HG03196 (cell line): ENCODE data around the gene MGARP.
"Not testable (repeated sequence)": the region's sequence is repeated elsewhere in the genome, so short reads cannot be mapped to it uniquely, and the experiment has no call there.

Source experiments
- ATAC-seq: cut with Tn5 transposase; IDR thresholded peaks from one replicate; pipeline ENCODE4 v1.9.1; 2021; ENCODE audit not compliant: unreplicated experiment

The MGARP gene

DNA sequence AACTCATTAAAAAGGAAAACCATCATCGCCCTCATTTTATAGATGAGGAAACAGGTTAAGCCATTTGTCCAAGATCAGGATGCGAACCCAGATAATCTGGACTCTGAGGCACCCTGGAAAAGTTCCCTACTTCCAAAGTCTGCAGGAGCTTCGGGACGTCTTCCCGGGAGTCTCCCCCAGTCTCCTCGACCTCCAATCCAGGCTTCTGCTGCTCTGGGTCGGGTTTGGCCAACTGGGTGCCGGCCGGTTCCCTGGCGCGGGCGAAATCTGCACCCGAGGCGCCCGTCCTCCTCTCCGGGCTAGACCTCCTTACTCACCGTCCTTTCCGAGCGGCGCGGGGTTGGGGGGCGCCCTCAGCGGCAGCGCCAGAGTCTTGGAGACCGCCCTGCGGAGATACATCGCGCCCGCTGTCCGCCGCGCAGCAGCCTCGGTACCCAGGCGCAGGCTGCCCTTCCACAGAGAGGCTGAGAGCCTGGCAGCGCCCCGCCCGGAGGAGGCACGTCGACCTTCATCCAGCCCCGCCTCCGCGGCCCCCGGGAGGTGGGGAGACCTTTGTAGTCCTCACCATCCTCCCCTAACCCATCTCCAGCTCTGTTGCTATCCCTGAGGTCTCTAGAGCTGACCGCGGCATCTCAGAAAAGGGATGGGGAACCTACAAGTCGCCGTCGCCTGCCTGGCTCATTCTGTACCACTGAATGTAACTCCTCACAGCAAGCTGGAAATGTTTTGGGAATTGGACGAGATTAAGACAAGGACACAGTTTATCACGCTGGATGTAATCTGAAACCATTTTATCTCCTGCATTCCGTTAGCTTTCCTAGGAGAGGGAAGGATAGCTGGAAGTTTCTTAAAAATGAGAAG is at the start of gene MGARP:
Gene MGARP, minus strand, starts transcription at position 466 of the 861 bp plus-strand sequence. Its CDS starts 67 bp downstream, at position 399.
- no peak for ATAC-seq

DNA sequence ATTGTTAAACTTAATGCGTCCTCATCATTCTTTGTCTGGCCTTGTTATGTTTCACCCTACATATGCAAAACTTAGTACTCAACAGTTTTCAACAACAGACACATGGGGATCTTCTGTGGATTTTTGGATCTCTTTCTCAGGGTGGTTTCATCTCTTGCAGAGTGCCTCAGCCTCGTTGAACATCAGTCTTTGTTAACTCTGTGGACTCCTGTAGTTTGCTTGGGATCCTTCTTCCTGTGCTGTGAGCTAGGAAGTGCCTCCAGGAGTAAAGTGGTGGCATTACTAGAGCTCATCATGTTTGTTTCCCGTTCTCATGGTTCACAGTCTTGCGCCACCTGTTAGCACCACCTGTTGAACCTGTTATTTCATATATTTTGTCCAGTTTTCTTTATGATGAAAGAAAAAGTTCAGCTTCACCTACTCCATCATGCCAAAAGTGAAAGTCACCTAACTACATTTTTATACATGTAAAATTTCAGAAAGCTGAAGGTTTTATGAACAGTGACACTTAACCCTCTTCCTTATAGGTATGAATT is 49.7 kb upstream of the MGARP start:
- no peak for ATAC-seq

DNA sequence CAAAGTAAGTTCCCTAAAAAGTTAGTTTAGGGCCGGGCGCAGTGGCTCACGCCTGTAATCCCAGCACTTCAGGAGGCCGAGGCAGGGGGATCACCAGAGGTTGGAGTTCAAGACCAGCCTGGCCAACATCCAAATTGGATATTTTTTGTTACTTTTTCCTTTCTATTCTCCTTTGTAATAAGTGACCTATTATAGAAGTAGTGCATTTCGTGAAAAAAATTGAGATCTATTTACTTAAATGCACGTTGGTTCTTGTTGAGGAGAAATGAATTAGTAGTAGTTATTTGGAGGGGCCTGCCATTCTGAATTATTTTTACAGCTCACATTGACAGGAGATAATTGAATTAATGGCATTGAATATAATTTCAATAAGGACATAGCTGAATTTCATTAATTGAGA is 44.6 kb upstream of the MGARP start:
- no peak for ATAC-seq

DNA sequence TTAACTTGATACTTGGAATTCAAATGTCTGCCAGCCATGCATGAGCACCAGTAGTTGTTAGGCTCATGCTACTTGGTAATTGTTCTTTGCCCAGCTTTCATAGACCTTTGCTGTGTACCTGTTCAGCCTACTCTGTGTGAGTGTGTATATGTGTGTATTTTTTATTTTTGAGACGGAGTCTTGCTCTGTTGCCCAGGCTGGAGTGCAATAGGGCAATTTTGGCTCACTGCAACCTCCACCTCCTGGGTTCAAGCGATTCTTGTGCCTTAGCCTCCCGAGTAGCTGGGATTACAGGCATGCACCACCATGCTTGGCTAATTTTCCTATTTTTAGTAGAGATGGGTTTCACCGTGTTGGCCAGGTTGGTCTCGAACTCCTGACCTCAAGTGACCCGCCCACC is 42.5 kb upstream of the MGARP start:
- ATAC-seq, result not testable (repeated sequence)

DNA sequence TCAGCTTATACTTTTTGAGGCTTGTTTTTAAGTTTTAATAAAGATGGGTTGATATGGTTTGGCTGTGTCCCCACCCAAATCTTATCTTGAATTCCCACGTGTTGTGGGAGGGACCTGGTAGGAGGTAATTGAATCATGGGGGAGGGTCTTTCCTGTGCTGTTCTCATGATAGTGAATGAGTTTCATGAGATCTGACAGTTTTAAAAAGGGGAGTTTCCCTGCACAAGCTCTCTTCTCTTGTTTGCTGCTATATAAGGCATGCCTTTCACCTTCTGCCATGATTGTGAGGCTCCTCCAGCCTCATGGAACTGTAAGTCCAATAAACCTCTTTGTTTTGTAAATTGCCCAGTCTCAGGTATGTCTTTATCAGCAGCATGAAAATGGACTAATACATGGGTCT is 42.0 kb upstream of the MGARP start:
- ATAC-seq, result not testable (repeated sequence)

DNA sequence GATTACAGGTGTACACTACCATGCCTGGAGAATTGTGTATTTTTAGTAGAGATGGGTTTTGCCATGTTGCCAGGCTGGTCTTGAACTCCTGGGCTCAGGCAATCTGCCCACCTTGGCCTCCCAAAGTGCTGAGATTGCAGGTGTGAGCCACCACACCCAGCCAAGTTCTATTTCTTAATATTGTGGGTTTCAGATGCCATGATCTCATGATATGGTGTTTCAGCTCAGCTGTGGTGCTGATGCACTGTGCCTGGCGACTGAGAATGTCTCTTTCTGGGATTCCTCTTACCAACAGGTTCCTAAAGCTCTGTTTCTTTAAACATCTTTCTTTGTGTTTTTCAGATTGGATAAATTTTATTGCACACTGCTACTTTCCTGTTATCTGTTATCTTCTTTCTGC is 39.5 kb upstream of the MGARP start:
- ATAC-seq, result no peak

DNA sequence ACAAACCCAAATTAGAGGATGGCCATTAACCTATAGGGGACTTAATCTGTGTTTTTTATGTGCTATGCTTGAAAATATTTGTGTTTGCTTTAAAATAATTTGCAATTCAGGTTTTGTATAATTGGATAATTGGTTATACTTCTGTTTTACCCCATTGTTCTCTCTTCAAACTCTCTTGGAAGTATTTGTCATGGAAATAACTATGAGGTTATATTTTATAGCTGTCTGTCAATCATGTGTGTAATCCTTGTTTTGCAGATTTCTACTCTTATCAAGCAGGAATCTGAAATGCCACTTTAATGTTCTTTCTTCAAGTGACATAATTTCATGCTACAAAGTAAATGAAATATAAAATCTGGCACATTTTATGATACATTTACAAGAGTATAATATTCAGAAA is 37.6 kb upstream of the MGARP start:
- ATAC-seq, result no peak

DNA sequence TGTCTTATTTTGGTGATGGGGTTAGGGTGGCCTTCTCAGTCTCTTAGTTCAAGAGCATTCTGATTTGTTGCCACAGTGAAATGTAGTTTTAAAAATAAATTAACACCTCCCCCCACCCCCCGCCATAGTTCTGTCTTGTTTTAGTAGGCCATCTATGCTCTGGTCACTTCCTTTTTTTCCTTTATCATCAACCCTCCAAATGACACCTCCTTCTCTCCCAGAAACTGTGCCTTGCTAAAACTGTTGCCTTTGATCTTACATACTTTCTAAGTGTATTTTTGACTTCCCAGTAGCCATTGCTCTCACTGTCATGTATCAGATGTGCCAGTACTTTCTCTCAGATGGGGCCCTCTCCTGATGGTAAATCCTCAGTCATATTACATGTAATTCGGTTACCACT is 36.7 kb upstream of the MGARP start:
- no peak for ATAC-seq

DNA sequence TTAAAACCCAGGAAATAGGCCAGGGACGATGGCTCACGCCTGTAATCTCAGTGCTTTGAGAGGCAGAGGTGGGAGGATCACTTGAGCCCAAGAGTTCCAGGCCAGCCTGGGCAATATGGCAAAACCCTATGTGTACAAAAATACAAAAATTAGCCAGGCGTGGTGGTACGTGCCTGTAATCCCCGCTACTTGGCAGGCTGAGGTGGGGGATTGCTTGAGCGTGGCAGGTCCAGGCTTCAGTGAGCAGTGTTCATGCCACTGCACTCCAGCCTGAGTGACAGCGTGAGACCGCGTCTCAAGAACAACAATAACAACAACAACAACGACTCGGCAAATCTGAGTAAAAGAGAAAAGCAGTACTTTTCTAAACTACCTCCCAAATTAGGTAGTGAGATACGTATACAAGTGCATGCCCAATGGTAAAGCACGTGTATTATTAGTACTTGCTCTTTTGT is 35.2 kb upstream of the MGARP start:
- ATAC-seq, result peak; percentile 66

DNA sequence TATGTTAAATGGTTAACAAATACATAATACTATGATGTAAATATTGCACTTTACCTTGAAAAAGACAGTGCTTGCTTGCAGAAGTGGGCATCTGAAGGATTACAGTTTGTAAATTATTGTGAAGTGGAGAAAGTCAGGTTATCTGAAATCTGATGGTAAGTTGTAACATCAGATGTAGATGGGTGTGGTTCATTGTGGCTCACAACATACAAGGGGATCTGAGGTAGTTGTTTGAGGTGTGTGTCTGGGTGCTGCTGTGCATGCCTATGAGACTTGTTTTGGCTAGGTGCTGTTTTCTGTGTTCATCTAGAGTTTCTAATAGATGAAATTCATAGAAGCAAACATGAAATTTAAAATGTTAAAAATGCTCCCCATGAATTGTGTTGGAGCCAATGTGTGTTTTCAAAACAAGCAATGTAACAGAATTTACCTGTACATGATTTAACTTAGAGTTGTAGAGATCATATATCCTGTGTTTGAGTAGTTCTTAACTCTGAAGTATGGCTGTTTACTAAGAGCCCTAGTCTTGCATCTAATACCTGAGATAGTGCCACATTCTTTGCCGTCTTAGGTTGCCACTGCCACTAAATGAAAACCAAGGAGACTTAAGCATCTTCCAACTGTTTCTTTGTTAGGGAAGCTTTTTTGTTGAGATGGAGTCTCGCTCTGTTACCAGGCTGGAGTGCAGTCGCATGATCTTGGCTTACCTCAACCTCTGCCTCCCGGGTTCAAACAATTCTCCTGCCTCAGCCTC is 34.2 kb upstream of the MGARP start:
- no peak for ATAC-seq

DNA sequence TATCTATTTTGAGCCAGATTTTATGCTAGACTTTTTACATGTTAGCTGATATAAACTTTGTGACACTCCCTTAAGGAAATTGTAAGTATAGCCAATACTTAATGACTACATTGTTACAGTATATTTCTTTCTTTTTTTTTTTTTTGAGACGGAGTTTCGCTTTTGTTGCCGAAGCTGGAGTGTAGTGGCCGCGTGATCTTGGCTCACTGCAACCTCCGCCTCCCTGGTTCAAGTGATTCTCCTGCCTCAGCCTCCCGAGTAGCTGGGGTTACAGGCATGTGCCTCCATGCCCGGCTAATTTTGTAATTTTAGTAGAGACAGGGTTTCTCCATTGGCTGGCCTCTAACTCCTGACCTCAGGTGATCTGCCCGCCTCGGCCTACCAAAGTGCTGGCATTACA is 33.4 kb upstream of the MGARP start:
- ATAC-seq, result not testable (repeated sequence)

DNA sequence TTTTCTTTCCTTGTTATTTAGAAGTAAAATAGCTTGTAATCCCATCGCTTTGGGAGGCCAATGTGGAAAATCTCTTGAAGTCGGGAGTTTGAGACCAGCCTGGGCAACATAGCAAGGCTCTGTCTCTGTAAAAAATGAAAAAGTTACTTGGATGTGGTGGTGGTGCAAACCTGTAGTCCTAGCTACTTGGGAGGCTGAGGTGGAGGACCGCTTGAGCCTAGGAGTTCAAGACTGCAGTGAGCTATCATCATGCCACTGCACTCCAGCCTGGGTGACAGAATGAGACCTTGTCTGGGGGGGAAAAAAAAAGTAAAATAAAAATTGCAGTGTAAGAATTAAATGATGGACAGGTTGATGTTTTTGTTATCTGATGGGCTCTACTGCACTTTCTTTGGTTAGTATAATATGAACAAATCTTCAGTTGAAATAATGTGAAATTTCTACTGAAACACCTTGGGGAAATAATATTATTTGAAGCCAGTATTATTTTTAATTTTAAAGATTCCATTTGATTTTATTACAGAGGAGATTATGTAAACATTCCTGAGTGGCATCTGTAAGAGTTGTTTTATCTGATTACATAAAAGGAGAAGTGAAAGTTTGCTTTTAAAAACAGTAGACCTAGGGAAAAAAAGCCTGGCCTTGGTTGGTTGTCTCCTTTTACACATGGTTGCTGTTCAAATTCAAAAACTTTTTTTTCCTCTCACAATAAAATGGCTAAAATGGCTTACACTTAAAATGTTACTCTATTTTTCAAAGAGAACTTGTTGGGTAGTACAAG is 32.7 kb upstream of the MGARP start:
- no peak for ATAC-seq

DNA sequence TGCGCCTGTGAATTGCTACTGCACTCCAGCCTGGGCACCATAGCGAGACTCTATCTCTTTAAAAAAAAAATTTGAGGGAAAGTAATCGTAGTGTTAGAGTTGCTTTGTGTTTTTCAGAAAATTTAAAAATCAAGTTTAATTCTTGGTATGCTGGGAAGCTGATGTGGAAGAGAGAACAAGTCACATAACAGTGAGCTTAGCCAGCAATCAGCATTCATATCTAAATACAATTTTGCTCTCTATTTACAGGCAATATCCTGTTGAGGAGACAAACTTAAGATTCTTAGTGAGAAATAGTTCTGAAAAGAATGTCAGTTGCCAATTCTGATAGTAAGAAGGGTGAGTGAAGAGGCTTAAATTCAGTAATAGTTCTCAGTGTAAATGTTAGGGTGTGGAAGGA is 31.9 kb upstream of the MGARP start:
- ATAC-seq, result no peak

DNA sequence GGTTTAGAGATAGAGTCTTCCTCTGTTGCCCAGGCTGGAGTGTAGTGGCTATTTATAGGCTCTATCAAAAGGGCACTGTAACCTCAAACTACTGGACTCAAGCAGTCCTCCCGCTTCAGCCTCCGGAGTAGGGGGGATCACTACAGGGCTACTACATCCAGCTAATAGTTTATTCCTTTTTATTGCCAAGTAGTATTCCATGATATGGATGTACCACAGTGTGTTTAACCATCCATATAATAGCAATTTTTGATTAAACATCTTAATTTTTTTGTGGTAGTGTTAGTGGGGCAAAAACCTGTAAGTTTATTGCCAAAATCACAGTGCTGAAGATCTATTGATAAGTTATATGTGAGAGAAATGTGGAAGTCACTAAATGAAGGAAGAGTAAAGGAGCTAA is 24.9 kb upstream of the MGARP start:
- no peak for ATAC-seq

DNA sequence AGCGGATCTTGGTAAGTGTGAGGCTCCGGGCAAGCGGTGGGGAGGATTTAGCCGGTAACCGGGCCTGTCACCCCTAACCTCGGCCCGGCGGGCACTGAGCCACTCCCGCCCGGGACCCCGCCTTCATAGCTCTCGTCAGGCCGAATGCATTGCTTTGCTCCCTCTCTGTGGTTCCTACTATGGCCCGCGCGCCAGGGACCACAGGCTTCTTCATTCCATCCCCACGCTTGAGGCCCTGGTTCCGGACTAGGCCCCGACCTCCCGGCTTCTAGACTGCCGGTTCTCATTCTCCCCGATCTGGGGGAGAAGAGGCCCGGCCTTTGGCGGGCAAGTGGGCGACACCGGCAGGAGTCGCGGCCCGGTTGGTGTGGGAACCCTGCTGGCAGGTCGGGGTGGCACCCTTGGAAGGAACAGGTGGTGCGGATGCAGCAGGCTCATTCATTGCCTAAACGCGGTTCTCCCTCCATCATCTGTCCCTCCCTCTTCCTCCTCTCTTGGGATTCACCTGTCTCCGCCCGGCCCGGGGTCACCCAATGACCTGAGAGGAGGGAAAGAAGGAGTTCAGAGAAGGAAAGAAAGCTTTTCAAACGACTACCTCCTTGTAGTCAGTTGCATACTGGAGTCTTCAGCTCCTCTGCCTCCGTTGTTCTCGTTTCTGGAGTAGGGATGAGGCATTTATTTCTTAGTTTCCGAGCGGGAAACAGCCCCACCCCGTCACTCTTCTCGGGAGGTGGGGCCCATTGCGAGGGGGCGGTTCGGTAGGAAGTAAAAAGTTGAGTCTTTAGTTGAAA is 22.0 kb upstream of the MGARP start, which contains the start of gene NDUFC1:
Gene NDUFC1, minus strand, starts transcription at position 657 of the 791 bp plus-strand sequence. CDS start 6,679 bp downstream, outside the sequence.
- peak; percentile 38 for ATAC-seq

DNA sequence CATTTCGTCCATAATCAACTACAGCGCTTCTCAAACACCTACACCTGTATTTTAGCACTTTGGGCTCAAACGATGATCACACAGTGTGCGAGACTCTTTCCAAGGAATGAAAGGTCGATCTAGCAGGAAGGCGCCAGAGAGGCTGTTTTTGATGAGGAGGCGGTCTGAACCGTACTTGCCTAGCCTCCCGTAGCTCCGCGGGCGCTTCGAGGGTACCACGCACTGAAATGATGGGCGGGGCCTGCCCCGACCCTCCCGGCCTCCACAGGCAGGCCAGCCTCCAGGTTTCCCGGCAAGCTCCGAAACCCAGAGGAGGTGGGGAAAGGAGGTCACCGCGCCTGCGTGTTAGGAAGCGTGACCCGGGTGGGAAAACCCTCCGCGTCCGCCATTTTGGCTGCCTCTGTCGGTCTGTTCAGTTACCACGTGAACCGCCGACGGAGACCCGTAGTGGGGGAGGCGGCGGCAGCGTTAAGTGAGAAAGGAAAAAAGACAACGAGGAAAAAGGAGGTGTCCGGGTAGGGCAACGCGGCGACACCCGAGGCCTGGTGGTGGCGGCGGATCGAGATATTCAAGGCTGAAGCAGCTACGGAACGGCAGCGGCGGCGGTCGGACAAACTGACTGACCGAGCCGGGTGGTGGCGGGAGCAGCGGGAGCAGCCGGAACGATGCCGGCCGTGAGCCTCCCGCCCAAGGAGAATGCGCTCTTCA is 21.2 kb upstream of the MGARP start, which contains the start of gene NAA15:
Gene NAA15, plus strand, starts transcription at position 393 of the 708 bp plus-strand sequence. Its CDS starts 273 bp downstream, at position 666.
- peak; percentile 87 for ATAC-seq

DNA sequence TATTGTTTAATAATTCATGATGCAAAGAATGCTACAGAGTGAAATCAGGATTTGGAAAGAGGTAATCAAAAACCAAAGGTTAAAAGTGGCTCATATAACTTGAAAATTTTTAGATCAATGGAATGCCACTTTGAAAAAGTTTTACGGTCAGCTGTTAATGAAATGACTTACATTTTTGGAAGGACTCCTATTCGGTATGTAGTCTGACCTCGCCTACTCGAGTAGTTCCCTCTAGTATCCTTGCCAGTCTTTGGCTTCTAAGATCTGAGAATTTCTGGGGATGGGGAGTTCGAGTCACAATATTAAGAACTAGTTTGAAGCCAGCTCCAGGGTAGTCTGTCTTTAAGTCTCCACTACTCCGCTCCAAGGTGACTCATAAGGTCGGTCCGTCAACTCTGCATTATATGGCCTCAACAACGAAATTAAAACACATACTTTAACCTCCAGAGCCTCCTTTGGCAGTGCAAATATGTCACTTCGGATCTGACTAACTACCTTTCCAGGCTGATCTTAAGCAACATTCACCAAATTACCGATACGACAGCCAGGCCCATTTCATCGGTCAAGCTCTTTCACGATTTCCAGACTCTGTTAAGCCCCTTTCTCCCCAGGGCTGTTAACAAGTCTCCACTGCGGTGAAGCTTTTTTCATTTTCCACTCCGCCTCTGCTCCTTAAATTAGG is 20.5 kb upstream of the MGARP start:
- ATAC-seq, result peak; percentile 7

DNA sequence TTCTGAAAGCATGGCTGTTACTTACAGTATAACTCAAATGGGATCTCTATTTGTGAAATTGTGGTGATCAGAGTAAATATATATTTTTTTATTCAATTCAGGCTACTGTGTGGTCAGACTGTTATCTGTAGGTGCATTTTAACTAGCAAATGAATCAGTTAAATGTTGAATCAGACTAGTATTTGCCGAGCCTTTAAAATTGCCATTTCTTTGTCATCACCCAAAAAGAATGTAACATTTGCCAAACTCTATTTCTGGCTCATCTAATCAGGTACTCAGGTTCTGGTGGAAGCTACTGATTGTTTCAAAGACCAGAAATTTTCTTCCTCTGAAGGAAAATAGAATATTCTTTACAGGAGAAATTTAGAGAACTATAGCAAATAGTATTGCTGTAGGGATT is 19.5 kb upstream of the MGARP start:
- ATAC-seq, result no peak

DNA sequence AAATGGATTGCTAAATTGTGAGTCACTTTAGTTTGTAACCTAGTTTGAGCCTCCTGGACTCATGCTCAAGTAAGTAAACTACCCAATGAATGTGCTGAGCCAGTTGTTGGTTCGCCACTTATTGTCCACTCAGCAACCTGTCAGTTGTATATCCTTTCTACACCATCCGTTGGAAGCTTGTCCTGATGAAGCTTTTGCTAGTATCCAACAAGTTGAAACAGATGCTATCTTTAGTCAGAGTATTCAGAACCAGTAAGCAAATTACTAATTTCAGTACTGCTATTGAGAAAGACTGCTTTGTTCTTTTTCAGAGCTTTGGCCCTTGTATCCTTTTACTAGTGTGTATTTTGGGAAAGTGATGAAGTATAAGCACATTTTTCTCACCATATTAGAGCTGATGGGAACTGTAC is 17.0 kb upstream of the MGARP start:
- no peak for ATAC-seq
